ENCODE results near the gene POLR1A. TPM values are rescaled to one million over a fixed set of nuclear protein-coding genes. Genes with fewer than 3 reads are reported as not detected.

Gene POLR1A
- total RNA-seq, 1 experiment from 2014 or later = 47.5 TPM

- no peak for DNase-seq (ENCODE audit: low spot score)
These were observed 40.2 kb downstream of the POLR1A start for GRCh38 chr2:86065512-86065911.

GRCh38 chr2:86064006-86064405 is 41.7 kb downstream of the POLR1A start:
- Mint-ChIP-seq H3K27ac (no peak overlapping the region), H3K4me1 (no peaks in the 10 kb centered on the region), H3K9me3 (no peaks in the 10 kb centered on the region), H3K27me3 (ENCODE audit: low read depth) (no peaks in the 10 kb centered on the region), H3K36me3 (peaks cover 71% of the 10 kb centered on the region), H3K4me3 (no peak overlapping the region)
- CTCF ChIA-PET = interaction anchor here (0.6 to 1.3 kb wide), 2 partner anchors 207 to 236 kb away, joined by 3 read pairs; no protein-coding TSS in a partner anchor
- no peak for ATAC-seq
- DNase-seq (ENCODE audit: low spot score) = no peak
- POLR2A ChIA-PET = no interaction called here
- no peak for TF ChIP-seq GRHL2 (CRISPR knock-in tag; IDR thresholded peaks at IDR 0.05; ENCODE audit: insufficient replicate concordance, severe bottlenecking)
- no peak for TF ChIP-seq ATF3 (CRISPR knock-in tag; conservative IDR thresholded peaks at IDR 0.05)
- no peak for TF ChIP-seq IRF1 (CRISPR knock-in tag; IDR thresholded peaks at IDR 0.05)
- no peak for TF ChIP-seq ZNF671 (CRISPR knock-in tag; IDR thresholded peaks at IDR 0.05)
- no peak for TF ChIP-seq ZBTB43 (CRISPR knock-in tag; IDR thresholded peaks at IDR 0.05)
- no peak for TF ChIP-seq ZNF396 (CRISPR knock-in tag; IDR thresholded peaks at IDR 0.05; ENCODE audit: borderline replicate concordance)
- no peak for TF ChIP-seq CTCF (IDR thresholded peaks at IDR 0.05)
- no peak for TF ChIP-seq AFF4 (CRISPR knock-in tag; IDR thresholded peaks at IDR 0.05; ENCODE audit: borderline replicate concordance)

More at GRCh38 chr2:86065512-86065911, 40.2 kb downstream of the POLR1A start:
- Mint-ChIP-seq H3K9me3 (no peaks in the 10 kb centered on the region), H3K36me3 (peaks cover 76% of the 10 kb centered on the region), H3K27ac (no peak overlapping the region), H3K27me3 (ENCODE audit: low read depth) (no peaks in the 10 kb centered on the region), H3K4me3 (no peak overlapping the region), H3K4me1 (no peaks in the 10 kb centered on the region)
- no peak for ATAC-seq
- POLR2A ChIA-PET = no interaction called here
- CTCF ChIA-PET = no interaction called here
- TF ChIP-seq MXD4 (CRISPR knock-in tag; IDR thresholded peaks at IDR 0.05; ENCODE audit: borderline replicate concordance) = no peak
- TF ChIP-seq USF2 (CRISPR knock-in tag; IDR thresholded peaks at IDR 0.05) = no peak
- TF ChIP-seq ZNF416 (CRISPR knock-in tag; IDR thresholded peaks at IDR 0.05) = no peak
- TF ChIP-seq HMGXB4 (CRISPR knock-in tag; IDR thresholded peaks at IDR 0.05) = no peak
- TF ChIP-seq ERG (CRISPR knock-in tag; IDR thresholded peaks at IDR 0.05) = no peak
- no peak for TF ChIP-seq E2F5 (CRISPR knock-in tag; IDR thresholded peaks at IDR 0.05)
- no peak for TF ChIP-seq ZNF396 (CRISPR knock-in tag; IDR thresholded peaks at IDR 0.05; ENCODE audit: borderline replicate concordance)
- TF ChIP-seq ZMAT4 (CRISPR knock-in tag; IDR thresholded peaks at IDR 0.05) = no peak
